H1 (cell line): ENCODE results near the gene CAPN14.

ENCODE experiments used
- CTCF ChIP-seq, 3 experiments: IDR thresholded peaks; 1 replicate in 2 of 3; 2 replicates in 1 of 3; pipeline versions ENCODE4 v1.5.1 to v1.6.1; 2011; ENCODE audit warnings: low read length in 3 of 3, mild to moderate bottlenecking in 3 of 3, inconsistent platforms in 2 of 3, low read depth in 1 of 3, moderate library complexity in 1 of 3; ENCODE audit not compliant: insufficient read depth in 1 of 3; ENCODE audit errors: control extremely low read depth in 1 of 3
- EP300 ChIP-seq, 2 experiments: IDR thresholded peaks; 1 replicate in 1 of 2; 2 replicates in 1 of 2; pipeline ENCODE4 v1.6.1; 2011 to 2012; ENCODE audit warnings: low read depth in 2 of 2, low read length in 2 of 2, mild to moderate bottlenecking in 2 of 2, borderline replicate concordance in 1 of 2, inconsistent platforms in 1 of 2, moderate library complexity in 1 of 2
- POLR2A ChIP-seq, 2 experiments: IDR thresholded peaks; 1 replicate in 1 of 2; 2 replicates in 1 of 2; pipeline ENCODE4 v1.6.1; 2011; ENCODE audit warnings: low read depth in 2 of 2, low read length in 2 of 2, mild to moderate bottlenecking in 2 of 2; ENCODE audit errors: control extremely low read depth in 1 of 2
- RXRA ChIP-seq: IDR thresholded peaks from 2 replicates; pipeline ENCODE4 v1.6.1; 2011; ENCODE audit warnings: low read depth, mild to moderate bottlenecking, low read length, moderate library complexity; ENCODE audit not compliant: insufficient read depth

- TF ChIP-seq RXRA (no peak), EP300 (IDR thresholded peaks at IDR 0.05; ENCODE audit: borderline replicate concordance in 1 of 2, low read depth in 2 of 2, low read length in 2 of 2) (no peak), POLR2A (IDR thresholded peaks at IDR 0.05; ENCODE audit: control extremely low read depth in 1 of 2, low read depth in 2 of 2, low read length in 2 of 2) (no peak), CTCF (IDR thresholded peaks at IDR 0.05; ENCODE audit: control extremely low read depth in 1 of 3, insufficient read depth in 1 of 3, low read depth in 1 of 3, low read length in 3 of 3) (no peak)
These were observed 23.5 kb downstream of the CAPN14 start for GRCh38 chr2:31193806-31194205.
